Measurements from ENCODE around the gene ZNF487.
A peak's percentile ranks its signal among the peaks of the same experiment; 100 is the strongest.

ZNF487 gene

GRCh38 chr10:43479275-43479674, 42.4 kb downstream of the ZNF487 start:
- H3K27ac ChIP-seq (ENCODE audit: extremely low read depth, low read depth, low read length) = no peak overlapping the region
- no peak overlapping the region for H3K4me3 ChIP-seq (ENCODE audit: low read depth, low read length)
- ChIA-PET POLR2A (no interaction called here), CTCF (interaction anchor here (0.6 to 1.2 kb wide), 2 partner anchors 15 to 316 kb away, joined by 3 read pairs; no protein-coding TSS in a partner anchor)
- no peaks in the 10 kb centered on the region for H3K36me3 ChIP-seq (ENCODE audit: control insufficient read depth in 2 of 2, insufficient read depth in 1 of 2, low read length in 2 of 2)
- no peaks in the 10 kb centered on the region for H3K9me3 ChIP-seq (ENCODE audit: control insufficient read depth, insufficient read depth, low read depth, low read length)
- TF ChIP-seq OVOL3 (tag by site-specific recombination; IDR thresholded peaks at IDR 0.05) (no peak), ZNF623 (tag by site-specific recombination; IDR thresholded peaks at IDR 0.05) (no peak), ZNF184 (tag by site-specific recombination; IDR thresholded peaks at IDR 0.05) (no peak), ZNF621 (tag by site-specific recombination; IDR thresholded peaks at IDR 0.05) (no peak), ZNF561 (tag by site-specific recombination; IDR thresholded peaks at IDR 0.05; ENCODE audit: borderline replicate concordance) (no peak), HOXA7 (CRISPR knock-in tag; IDR thresholded peaks at IDR 0.05; ENCODE audit: borderline replicate concordance) (no peak), ZNF513 (tag by site-specific recombination; IDR thresholded peaks at IDR 0.05) (no peak), EGR2 (tag by site-specific recombination; IDR thresholded peaks at IDR 0.05; ENCODE audit: low read depth) (no peak)
- no peaks in the 10 kb centered on the region for H3K4me1 ChIP-seq (ENCODE audit: control insufficient read depth, insufficient read depth, low read length)

- H3K36me3 ChIP-seq (ENCODE audit: control insufficient read depth in 2 of 2, insufficient read depth in 1 of 2, low read length in 2 of 2) = no peaks in the 10 kb centered on the region
- H3K9me3 ChIP-seq (ENCODE audit: control insufficient read depth, insufficient read depth, low read depth, low read length) = no peaks in the 10 kb centered on the region
- no peak overlapping the region for H3K4me3 ChIP-seq (ENCODE audit: low read depth, low read length)
- no peak overlapping the region for H3K27ac ChIP-seq (ENCODE audit: extremely low read depth, low read depth, low read length)
- CTCF ChIA-PET = no interaction called here
- POLR2A ChIA-PET = no interaction called here
- no peak for TF ChIP-seq ZNF843 (tag by site-specific recombination; IDR thresholded peaks at IDR 0.05)
- peak; percentile 85 for TF ChIP-seq SETDB1 (IDR thresholded peaks at IDR 0.05; ENCODE audit: insufficient read length, low read length)
- no peak for TF ChIP-seq ZNF274 (IDR thresholded peaks at IDR 0.05; ENCODE audit: low read length)
- peak; percentile 83; the same call in 1 of the 2 replicates for TF ChIP-seq ZNF274 (tag by site-specific recombination; IDR thresholded peaks at IDR 0.05; ENCODE audit: borderline replicate concordance)
- H3K4me1 ChIP-seq (ENCODE audit: control insufficient read depth, insufficient read depth, low read length) = no peaks in the 10 kb centered on the region
Measured at GRCh38 chr10:43482319-43483078, 45.6 kb downstream of the ZNF487 start.

GRCh38 chr10:43491855-43492254, 54.9 kb downstream of the ZNF487 start:
- POLR2A ChIA-PET = no interaction called here
- CTCF ChIA-PET = no interaction called here
- H3K4me3 ChIP-seq (ENCODE audit: low read depth, low read length) = no peak overlapping the region
- no peaks in the 10 kb centered on the region for H3K36me3 ChIP-seq (ENCODE audit: control insufficient read depth in 2 of 2, insufficient read depth in 1 of 2, low read length in 2 of 2)
- H3K9me3 ChIP-seq (ENCODE audit: control insufficient read depth, insufficient read depth, low read depth, low read length) = no peaks in the 10 kb centered on the region
- no peaks in the 10 kb centered on the region for H3K4me1 ChIP-seq (ENCODE audit: control insufficient read depth, insufficient read depth, low read length)
- H3K27ac ChIP-seq (ENCODE audit: extremely low read depth, low read depth, low read length) = no peak overlapping the region
- no peak for TF ChIP-seq ZNF202 (tag by site-specific recombination; IDR thresholded peaks at IDR 0.05; ENCODE audit: borderline replicate concordance)
- no peak for TF ChIP-seq ZNF121 (tag by site-specific recombination; IDR thresholded peaks at IDR 0.05)
- no peak for TF ChIP-seq ZNF302 (tag by site-specific recombination; IDR thresholded peaks at IDR 0.05; ENCODE audit: low read depth)
- TF ChIP-seq ZXDB (tag by site-specific recombination; IDR thresholded peaks at IDR 0.05) = no peak
- no peak for TF ChIP-seq ZNF311 (tag by site-specific recombination; IDR thresholded peaks at IDR 0.05; ENCODE audit: borderline replicate concordance)
- no peak for TF ChIP-seq KLF1 (tag by site-specific recombination; IDR thresholded peaks at IDR 0.05)
- TF ChIP-seq BCL11B (tag by site-specific recombination; IDR thresholded peaks at IDR 0.05; ENCODE audit: low read depth) = no peak
- TF ChIP-seq ZFP37 (tag by site-specific recombination; IDR thresholded peaks at IDR 0.05) = no peak
- no peak for TF ChIP-seq HIC1 (tag by site-specific recombination; IDR thresholded peaks at IDR 0.05)
- no peak for TF ChIP-seq ZNF114 (tag by site-specific recombination; IDR thresholded peaks at IDR 0.05)
- TF ChIP-seq GLIS2 (tag by site-specific recombination; IDR thresholded peaks at IDR 0.05) = no peak
- TF ChIP-seq GLI2 (tag by site-specific recombination; IDR thresholded peaks at IDR 0.05; ENCODE audit: borderline replicate concordance, low read depth) = no peak
- no peak for TF ChIP-seq BCL11A (tag by site-specific recombination; IDR thresholded peaks at IDR 0.05; ENCODE audit: low read depth)
- TF ChIP-seq ZNF280C (tag by site-specific recombination; IDR thresholded peaks at IDR 0.05) = no peak

Measured in HEK293 (cell line).